T-cell (primary cell): ENCODE measurements around the gene TPSG1. TPM values are rescaled to one million over a fixed set of nuclear protein-coding genes. Genes with fewer than 3 reads are reported as not detected.

Source experiments
- total RNA-seq, 35 experiments: library from RNA in 6 of 35; stranded (reverse) in 6 of 35; fragments of 120-200 nt in 1 of 35; gene quantifications; one replicate each; pipeline versions ENCODE4 v1.2.1 to v1.2.4 and lab custom pipeline; 2013 to 2026

TPSG1 gene
- total RNA-seq, 5 donors from 2014 or later (not counting 1 experiment from before 2014, with no cell fraction given), result not detected

Other genes with a start within 250 kb of the TPSG1 start
- 1 to 10 TPM; 4.7 to 5.9 (median 5.1) TPM for gene SOX8, start 243.5 kb downstream of the TPSG1 start, total RNA-seq
- gene SSTR5, start 152.5 kb downstream of the TPSG1 start, total RNA-seq, result not detected
- gene C1QTNF8, start 129.0 kb downstream of the TPSG1 start, total RNA-seq, result not detected
- gene CACNA1H, start 72.2 kb downstream of the TPSG1 start, total RNA-seq, result 1 to 10 TPM; 3.4 to 8.2 (median 4.8) TPM
- 1 to 10 TPM in 1 of 5 donors, under 1 TPM in 3, not detected in 1; 0.32 to 4.3 (median 0.52) TPM for gene TPSB2, start 4.9 kb upstream of the TPSG1 start, total RNA-seq
- 1 to 10 TPM in 2 of 5 donors, under 1 TPM in 1, not detected in 2; 0.39 to 1.6 (median 1.2) TPM for gene TPSAB1, start 15.4 kb upstream of the TPSG1 start, total RNA-seq
- gene TPSD1, start 30.8 kb upstream of the TPSG1 start, total RNA-seq, result under 1 TPM in 4 of 5 donors, not detected in 1; 0.28 to 0.40 (median 0.31) TPM
- 100 to 1,000 TPM; 173 to 247 (median 190) TPM for gene UBE2I, start 84.4 kb upstream of the TPSG1 start, total RNA-seq
- gene BAIAP3, start 108.4 kb upstream of the TPSG1 start, total RNA-seq, result 10 to 100 TPM in 4 of 5 donors, 1 to 10 TPM in 1; 9.1 to 12.8 (median 12.7) TPM
- gene TSR3, start 126.6 kb upstream of the TPSG1 start, total RNA-seq, result 10 to 100 TPM; 25.4 to 53.1 (median 48.1) TPM
- gene GNPTG, start 126.7 kb upstream of the TPSG1 start, total RNA-seq, result 10 to 100 TPM; 42.6 to 66.5 (median 63.1) TPM
- 100 to 1,000 TPM in 3 of 5 donors, 10 to 100 TPM in 2; 85.3 to 131 (median 113) TPM for gene UNKL, start 189.4 kb upstream of the TPSG1 start, total RNA-seq
- gene UQCC4, start 195.5 kb upstream of the TPSG1 start, total RNA-seq, result 10 to 100 TPM in 3 of 5 donors, 1 to 10 TPM in 2; 8.4 to 12.9 (median 10.8) TPM
- 1 to 10 TPM in 2 of 5 donors, under 1 TPM in 3; 0.36 to 1.6 (median 0.90) TPM for gene PERCC1, start 205.8 kb upstream of the TPSG1 start, total RNA-seq
- 1 to 10 TPM; 2.5 to 9.3 (median 6.5) TPM for gene CCDC154, start 219.3 kb upstream of the TPSG1 start, total RNA-seq
- 100 to 1,000 TPM in 3 of 5 donors, 10 to 100 TPM in 2; 77.1 to 141 (median 114) TPM for gene CLCN7, start 249.8 kb upstream of the TPSG1 start, total RNA-seq